Right lobe of liver (tissue), 4 donors: ENCODE measurements around the gene BLOC1S5.

Experiments used
- CTCF ChIP-seq, 4 donors: fragments of 200-600 bp in 3 of 4; fragments of 450-650 bp in 1 of 4; IDR thresholded peaks; one replicate each; pipeline versions ENCODE4 v1.5.1 to v1.8.0; 2016 to 2022; ENCODE audit warnings: antibody characterized with exemption in 4 of 4, mild to moderate bottlenecking in 2 of 4
- POLR2A ChIP-seq: fragments of 450-650 bp; IDR thresholded peaks from one replicate; pipeline ENCODE4 v1.6.1; 2017; ENCODE audit warnings: antibody characterized with exemption, mild to moderate bottlenecking
- donor health status: DM: no; HTN: no; CAD: no.
- donor health status: DM: no; HTN: no; CAD: no.
- donor health status: DM: no; HTN: yes; CAD: no.

GRCh38 chr6:8054276-8054675 is 9.9 kb downstream of the BLOC1S5 start:
- TF ChIP-seq CTCF (IDR thresholded peaks at IDR 0.05) (no peak), POLR2A (no peak)
